ENCODE data around the gene PRPF40A.

- TF ChIP-seq CTCF (IDR thresholded peaks at IDR 0.05; ENCODE audit: low read depth, low read length) (no peak), EZH2phosphoT487 (IDR thresholded peaks at IDR 0.05; ENCODE audit: low read depth) (no peak)
Measured at GRCh38 chr2:152730591-152731333, 13.5 kb upstream of the PRPF40A start.

All from OCI-LY3 (cell line).